Smooth muscle cell (in vitro differentiated cells): Measurements from ENCODE around the gene MINDY3. TPM values are rescaled to one million over a fixed set of nuclear protein-coding genes. Genes with fewer than 3 reads are reported as not detected.

Source experiments
- DNase-seq: peaks from one replicate; lab custom pipeline; 2025; ENCODE audit not compliant: unreplicated experiment; lab: John Stamatoyannopoulos, UW
- H2AFZ ChIP-seq: fragments of 200-600 bp; sonication (generic); 2 replicates; pipeline ENCODE4 v1.6.0; 2016; ENCODE audit warnings: antibody characterized with exemption, low read depth, mild to moderate bottlenecking
- H3F3A ChIP-seq: fragments of 200-600 bp; sonication (generic); 2 replicates; pipeline ENCODE4 v1.6.0; 2017; ENCODE audit warnings: antibody characterized with exemption, low read depth
- H3K27ac ChIP-seq: fragments of 200-600 bp; sonication (generic); 2 replicates; pipeline ENCODE4 v1.5.1; 2016; ENCODE audit warnings: low read depth, mild to moderate bottlenecking
- H3K27me3 ChIP-seq: fragments of 200-600 bp; sonication (generic); 2 replicates; pipeline ENCODE4 v1.6.1; 2016; ENCODE audit warnings: low read depth, mild to moderate bottlenecking
- H3K36me3 ChIP-seq: fragments of 200-600 bp; sonication (generic); 2 replicates; pipeline ENCODE4 v1.5.1; 2016; ENCODE audit warnings: low read depth
- H3K4me1 ChIP-seq: fragments of 200-600 bp; sonication (generic); 2 replicates; pipeline ENCODE4 v1.5.1; 2016; ENCODE audit warnings: low read depth
- H3K4me2 ChIP-seq: fragments of 200-600 bp; sonication (generic); 2 replicates; pipeline ENCODE4 v1.6.0; 2016; ENCODE audit warnings: mild to moderate bottlenecking
- H3K4me3 ChIP-seq: fragments of 200-600 bp; sonication (generic); 2 replicates; pipeline ENCODE4 v1.5.1; 2016; ENCODE audit warnings: mild to moderate bottlenecking
- H3K79me2 ChIP-seq: fragments of 200-600 bp; sonication (generic); 2 replicates; pipeline ENCODE4 v1.6.0; 2016; ENCODE audit warnings: low read depth, mild to moderate bottlenecking
- H3K9ac ChIP-seq: fragments of 200-600 bp; sonication (generic); 2 replicates; pipeline ENCODE4 v1.6.0; 2016; ENCODE audit warnings: low read depth
- H3K9me3 ChIP-seq: fragments of 200-600 bp; sonication (generic); replicated peaks from 2 replicates; pipeline ENCODE4 v1.5.1; 2016; ENCODE audit warnings: low read depth
- H4K20me1 ChIP-seq: fragments of 200-600 bp; sonication (generic); 2 replicates; pipeline ENCODE4 v1.6.0; 2016; ENCODE audit warnings: low read depth
- WGBS: methylation state at CpG from one replicate; pipeline ENCODE4 v1.1.7; 2016; ENCODE audit warnings: low lambda C conversion rate; 5-methylcytosine and 5-hydroxymethylcytosine counted together
- polyA plus RNA-seq: library from polyadenylated mRNA; unstranded; fragments of >200 nt; fragmentation: Nextera tagmentation; extraction: Ambion mirVana; gene quantifications from 2 replicates; pipeline ENCODE4 v1.2.1, GENCODE V29; 2016
- total RNA-seq: library from RNA; depleted of rRNA; stranded (reverse); fragments of >200 nt; gene quantifications from 2 replicates; pipeline ENCODE4 v1.2.3, GENCODE V29; 2014
- TF ChIP-seq, protein P1 (sequence below): fragments of 200-600 bp; sonication (generic); IDR thresholded peaks from 2 replicates; pipeline ENCODE4 v1.5.1; 2017; ENCODE audit warnings: borderline replicate concordance, mild to moderate bottlenecking, antibody characterized with exemption; ENCODE audit not compliant: insufficient read depth, poor library complexity, severe bottlenecking

The MINDY3 gene
- total and polyA plus RNA-seq, 2 experiments from 2014 or later: 16.9 to 32.2 TPM

DNA sequence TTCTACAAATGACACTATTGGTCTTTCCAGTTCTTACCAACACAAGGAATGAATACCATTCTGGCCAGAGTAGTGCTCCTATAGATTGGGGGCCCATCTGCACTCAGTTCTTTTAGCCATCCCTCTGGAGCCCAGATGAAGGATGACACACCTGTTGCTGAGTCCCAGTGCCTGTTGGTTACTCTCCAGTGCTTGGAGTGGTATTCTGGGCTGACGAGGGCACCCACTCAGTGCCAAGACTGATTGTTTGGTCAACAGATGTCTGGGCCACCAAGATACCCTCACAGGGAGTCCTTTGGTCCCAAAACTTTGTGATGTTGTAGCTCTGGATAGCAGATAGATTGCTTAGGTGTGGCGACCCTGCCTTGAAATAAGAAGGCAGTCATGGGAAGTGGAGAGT, 116.9 kb downstream of the MINDY3 start:
- Histone ChIP-seq H3K9me3 (no peaks in the 10 kb centered on the region), H4K20me1 (no peaks in the 10 kb centered on the region), H3K4me1 (no peaks in the 10 kb centered on the region), H3K79me2 (no peaks in the 10 kb centered on the region), H3K27ac (no peak overlapping the region), H3F3A (no peaks in the 10 kb centered on the region), H3K9ac (no peak overlapping the region), H3K4me3 (no peak overlapping the region), H3K36me3 (no peaks in the 10 kb centered on the region), H2AFZ (no peak overlapping the region), H3K27me3 (no peaks in the 10 kb centered on the region), H3K4me2 (no peak overlapping the region)
- whole genome bisulfite sequencing: 78% methylated on average over 2 of the region's 2 CpGs
- TF ChIP-seq, protein P1, sequence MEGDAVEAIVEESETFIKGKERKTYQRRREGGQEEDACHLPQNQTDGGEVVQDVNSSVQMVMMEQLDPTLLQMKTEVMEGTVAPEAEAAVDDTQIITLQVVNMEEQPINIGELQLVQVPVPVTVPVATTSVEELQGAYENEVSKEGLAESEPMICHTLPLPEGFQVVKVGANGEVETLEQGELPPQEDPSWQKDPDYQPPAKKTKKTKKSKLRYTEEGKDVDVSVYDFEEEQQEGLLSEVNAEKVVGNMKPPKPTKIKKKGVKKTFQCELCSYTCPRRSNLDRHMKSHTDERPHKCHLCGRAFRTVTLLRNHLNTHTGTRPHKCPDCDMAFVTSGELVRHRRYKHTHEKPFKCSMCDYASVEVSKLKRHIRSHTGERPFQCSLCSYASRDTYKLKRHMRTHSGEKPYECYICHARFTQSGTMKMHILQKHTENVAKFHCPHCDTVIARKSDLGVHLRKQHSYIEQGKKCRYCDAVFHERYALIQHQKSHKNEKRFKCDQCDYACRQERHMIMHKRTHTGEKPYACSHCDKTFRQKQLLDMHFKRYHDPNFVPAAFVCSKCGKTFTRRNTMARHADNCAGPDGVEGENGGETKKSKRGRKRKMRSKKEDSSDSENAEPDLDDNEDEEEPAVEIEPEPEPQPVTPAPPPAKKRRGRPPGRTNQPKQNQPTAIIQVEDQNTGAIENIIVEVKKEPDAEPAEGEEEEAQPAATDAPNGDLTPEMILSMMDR: no peak
- DNase-seq: no peak

DNA sequence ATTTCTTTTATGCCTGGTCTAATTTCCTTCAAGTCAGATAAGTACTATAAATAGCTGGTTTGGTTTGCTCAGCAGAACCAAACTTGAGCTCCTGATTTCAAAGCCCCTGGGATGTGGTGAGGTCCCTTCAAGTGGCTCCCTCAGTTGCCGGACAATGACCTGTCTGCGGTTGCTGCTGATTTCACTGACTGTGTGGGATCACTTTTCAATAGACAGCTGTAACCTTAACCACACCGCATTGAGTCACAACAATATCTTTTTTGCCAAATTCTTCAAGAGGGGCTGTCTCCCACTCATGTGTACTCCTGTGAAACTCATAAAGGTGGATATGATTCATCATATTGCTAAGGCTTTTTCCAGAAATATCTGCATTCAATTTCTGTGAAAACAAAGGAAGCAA, 117.5 kb downstream of the MINDY3 start:
- Histone ChIP-seq H3K27me3 (no peaks in the 10 kb centered on the region), H3F3A (no peaks in the 10 kb centered on the region), H3K9ac (no peak overlapping the region), H3K36me3 (no peaks in the 10 kb centered on the region), H3K4me2 (no peak overlapping the region), H3K79me2 (no peaks in the 10 kb centered on the region), H3K4me3 (no peak overlapping the region), H4K20me1 (no peaks in the 10 kb centered on the region), H2AFZ (no peak overlapping the region), H3K9me3 (no peaks in the 10 kb centered on the region), H3K27ac (no peak overlapping the region), H3K4me1 (no peaks in the 10 kb centered on the region)
- TF ChIP-seq, protein P1: no peak
- DNase-seq: no peak
- 97% methylated on average over 3 of the region's 3 CpGs for WGBS

DNA sequence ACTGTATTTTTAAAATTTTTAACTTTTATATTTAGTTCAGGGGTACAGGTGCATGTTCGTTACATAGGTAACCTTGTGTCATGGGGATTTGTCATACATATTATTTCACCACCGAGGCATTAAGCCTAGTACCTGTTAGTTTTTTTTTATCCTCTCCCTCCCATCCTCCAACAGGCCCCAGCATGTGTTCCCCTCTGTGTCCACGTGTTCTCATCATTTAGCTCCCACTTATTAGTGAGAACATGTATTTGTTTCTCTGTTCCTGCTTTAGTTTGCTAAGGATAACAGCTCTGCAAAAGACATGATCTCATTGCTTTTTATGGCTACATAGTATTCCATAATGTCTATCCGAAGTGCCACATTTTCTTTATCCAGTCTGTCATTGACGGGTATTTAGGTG, 118.2 kb downstream of the MINDY3 start:
- Histone ChIP-seq H3K36me3 (no peaks in the 10 kb centered on the region), H3K4me2 (no peak overlapping the region), H2AFZ (no peak overlapping the region), H3K9me3 (no peaks in the 10 kb centered on the region), H3K27ac (no peak overlapping the region), H3K79me2 (no peaks in the 10 kb centered on the region), H3K4me3 (no peak overlapping the region), H3K4me1 (no peaks in the 10 kb centered on the region), H3K27me3 (no peaks in the 10 kb centered on the region), H3K9ac (no peak overlapping the region), H3F3A (no peaks in the 10 kb centered on the region), H4K20me1 (no peaks in the 10 kb centered on the region)
- TF ChIP-seq, protein P1: no peak
- WGBS: 58% methylated on average over 5 of the region's 5 CpGs
- no peak for DNase-seq

DNA sequence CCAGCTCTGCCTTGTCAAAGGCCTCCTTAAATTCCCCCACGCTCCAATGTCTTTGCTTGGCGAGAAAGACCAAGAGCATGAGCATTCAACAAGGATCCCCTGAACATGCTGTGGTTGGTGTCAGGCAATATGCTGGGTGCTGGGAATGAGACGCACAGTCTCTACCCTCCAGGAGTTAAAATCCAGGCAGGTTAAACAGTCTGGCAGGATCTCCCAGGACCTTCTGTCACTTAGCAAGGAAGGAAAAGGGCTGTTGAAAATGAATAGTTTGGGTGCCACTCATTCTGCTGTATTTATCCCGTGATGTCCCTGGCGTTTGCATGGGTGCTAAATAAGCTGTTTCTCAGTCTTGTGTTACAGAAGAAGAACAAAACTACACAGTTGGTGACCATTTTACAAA, 118.7 kb downstream of the MINDY3 start:
- Histone ChIP-seq H3K4me2 (no peak overlapping the region), H3K36me3 (no peaks in the 10 kb centered on the region), H3K4me3 (no peak overlapping the region), H3K79me2 (no peaks in the 10 kb centered on the region), H3K9me3 (no peaks in the 10 kb centered on the region), H3K27me3 (no peaks in the 10 kb centered on the region), H4K20me1 (no peaks in the 10 kb centered on the region), H3F3A (no peaks in the 10 kb centered on the region), H3K9ac (no peak overlapping the region), H2AFZ (no peak overlapping the region), H3K27ac (no peak overlapping the region), H3K4me1 (no peaks in the 10 kb centered on the region)
- TF ChIP-seq, protein P1: no peak
- no peak for DNase-seq
- 89% methylated on average over 5 of the region's 5 CpGs for WGBS
